MV-4-11 (cell line): ENCODE results near the gene MEDAG.

Experiments
- DNase-seq: peaks from one replicate; lab custom pipeline; 2025; lab: John Stamatoyannopoulos, UW

The MEDAG gene

DNA sequence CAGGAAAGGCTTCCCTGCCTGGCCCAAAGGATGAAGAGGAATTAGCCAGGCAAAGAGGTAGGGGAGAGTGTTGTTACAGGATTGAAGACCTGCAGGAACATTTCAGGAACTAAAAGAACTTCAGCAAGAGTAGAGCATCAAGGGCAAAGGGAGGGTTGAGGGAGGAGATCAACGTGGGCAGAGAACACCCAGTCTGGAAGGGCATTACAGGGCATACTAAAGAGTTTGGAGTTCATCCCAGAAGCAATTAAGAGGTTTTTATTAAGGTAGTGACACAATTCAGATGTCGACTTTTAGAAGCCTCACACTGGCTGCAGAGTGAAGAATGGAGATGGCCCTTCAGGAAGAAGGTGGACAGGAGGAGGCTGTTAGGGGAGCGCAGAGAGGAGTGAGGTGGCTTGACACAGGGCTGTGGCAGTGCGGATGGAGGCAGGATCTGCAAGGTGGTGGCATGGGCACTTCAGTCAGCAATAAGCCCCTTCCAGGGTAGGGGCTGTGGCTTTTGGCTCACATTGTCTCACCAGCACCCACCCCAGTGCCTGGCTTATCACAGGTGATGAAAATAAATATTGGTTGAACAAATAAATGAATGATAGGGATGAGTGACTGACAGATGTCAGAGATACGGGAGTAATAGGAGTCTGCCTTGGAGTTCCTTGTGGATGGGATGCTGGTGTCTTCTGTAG, 51.3 kb downstream of the MEDAG start:
- DNase-seq, result no peak

GRCh38 chr13:30959678-30960077, 53.6 kb downstream of the MEDAG start:
- no peak for DNase-seq

DNA sequence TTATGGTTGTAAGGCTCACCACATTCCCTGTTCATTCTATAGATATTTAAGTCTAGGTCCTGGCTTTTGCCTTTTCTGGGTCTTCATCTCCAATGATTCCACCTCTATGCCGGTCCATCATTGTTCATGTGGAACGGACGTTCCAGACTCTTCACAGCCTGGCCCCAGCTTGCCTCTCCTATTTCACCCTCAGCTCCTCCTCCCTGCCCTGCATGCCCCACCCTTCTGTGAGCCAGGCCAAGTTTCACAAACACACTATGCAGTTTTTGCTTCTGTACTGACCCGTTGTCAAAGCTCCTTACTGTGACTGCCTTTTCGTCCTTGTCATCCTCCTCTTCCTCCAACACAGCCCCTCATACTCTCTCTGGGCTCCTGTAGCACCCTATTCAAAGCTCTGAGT, 57.7 kb downstream of the MEDAG start:
- DNase-seq, result no peak

GRCh38 chr13:30965380-30965779, 59.3 kb downstream of the MEDAG start:
- DNase-seq, result no peak

- no peak for DNase-seq
Measured at GRCh38 chr13:30966101-30966500, 60.0 kb downstream of the MEDAG start.

DNA sequence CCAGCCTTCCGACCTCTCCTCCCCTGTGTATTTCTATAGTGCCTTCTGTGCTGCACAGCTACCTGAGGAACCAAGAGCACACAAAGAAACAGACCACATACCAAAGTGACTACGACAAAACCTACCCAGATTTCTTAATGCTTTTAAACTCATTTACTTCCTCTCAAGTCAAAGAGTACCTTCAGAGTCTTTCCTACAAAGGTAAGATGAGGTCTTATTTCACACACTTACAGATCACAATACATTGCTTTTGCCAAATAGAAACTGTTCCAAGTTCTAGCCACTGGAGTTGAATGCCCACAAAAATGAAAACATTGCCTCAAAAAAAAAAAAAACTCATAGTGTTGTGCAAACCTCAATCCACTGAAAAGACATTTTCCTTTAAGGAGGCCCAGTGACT, 62.8 kb downstream of the MEDAG start:
- DNase-seq, result no peak

DNA sequence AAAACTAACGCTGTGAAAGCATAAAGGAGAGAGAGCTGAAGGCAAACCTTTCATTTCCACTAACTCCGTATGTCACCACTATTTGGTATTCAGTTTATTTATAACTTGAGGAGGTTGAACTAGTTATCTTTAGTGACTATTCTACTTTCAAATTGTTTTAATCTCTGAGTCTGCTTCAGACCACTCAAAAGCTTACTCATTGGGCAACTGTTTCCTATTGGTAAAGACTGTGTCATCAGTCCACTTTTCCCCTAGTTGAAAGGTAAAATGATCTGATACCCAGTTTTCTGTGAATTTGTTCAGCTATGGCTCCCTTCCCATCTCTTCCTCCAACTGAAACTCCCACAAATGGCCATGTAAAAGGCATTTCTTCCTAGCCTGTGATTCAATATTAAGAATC, 65.5 kb downstream of the MEDAG start:
- no peak for DNase-seq

DNA sequence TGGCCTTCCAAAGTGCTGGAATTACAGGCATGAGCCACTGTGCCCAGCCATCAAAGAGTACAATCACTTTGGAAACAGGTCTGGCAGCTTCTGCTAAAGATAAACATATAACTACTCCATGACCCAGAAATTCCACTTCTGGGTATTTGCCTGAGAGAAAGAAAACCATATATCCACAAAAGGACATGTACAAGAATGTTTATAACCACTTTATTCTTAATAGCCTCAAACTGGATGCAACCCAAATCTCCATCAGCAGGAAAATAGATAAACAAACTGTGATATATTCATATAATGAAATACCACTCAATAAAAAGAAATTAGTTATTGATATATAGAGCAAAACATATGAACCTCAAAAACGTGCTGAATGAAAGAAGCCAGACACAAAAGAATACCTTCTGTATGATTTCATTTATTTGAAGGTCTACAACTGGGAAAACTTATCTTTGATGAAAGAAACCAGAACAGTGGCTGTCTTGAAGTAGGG, 66.9 kb downstream of the MEDAG start:
- DNase-seq, result no peak

DNA sequence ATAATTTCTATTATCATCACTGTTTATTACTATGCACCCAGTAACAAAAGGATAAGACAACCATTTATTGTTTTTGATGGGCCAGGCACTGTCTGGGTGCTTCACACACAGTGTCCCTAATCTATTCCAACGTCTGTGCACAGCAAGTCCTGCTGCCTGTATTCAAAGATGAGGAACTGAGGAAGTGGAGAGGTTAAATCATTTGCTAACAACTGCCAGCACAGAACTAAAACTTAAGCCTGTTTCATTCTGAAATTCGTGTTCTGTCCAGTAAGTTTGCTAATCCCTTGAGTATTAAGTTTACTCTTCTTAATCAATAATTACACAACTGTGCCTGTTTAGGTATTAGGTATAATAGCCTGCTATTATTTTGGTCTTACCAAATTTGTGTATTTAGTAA, 68.3 kb downstream of the MEDAG start:
- DNase-seq, result peak; percentile 40
